B cell (primary cell): Measurements from ENCODE around the gene ROPN1B. TPM values are rescaled to one million over a fixed set of nuclear protein-coding genes. Genes with fewer than 3 reads are reported as not detected.
A peak's percentile ranks its signal among the peaks of the same experiment; 100 is the strongest.
"Not testable (repeated sequence)": the region's sequence is repeated elsewhere in the genome, so short reads cannot be mapped to it uniquely, and the experiment has no call there.

ENCODE experiments used
- ATAC-seq: fragments of 200-7000 bp; cut with Tn5 transposase; one replicate; pipeline ENCODE4 v1.10.0; 2021; ENCODE audit warnings: low read depth, mild to moderate bottlenecking, moderate number of reproducible peaks, moderate library complexity
- CTCF ChIA-PET: fragments of 350-600 bp; sonication (Branson Sonifier 250); formaldehyde crosslinking; loops from one replicate; lab custom pipeline; 2021; ENCODE audit warnings: antibody characterized with exemption, inconsistent platforms; lab: Charles Lee
- POLR2A ChIA-PET: fragments of 350-600 bp; sonication (Branson Sonifier 250); formaldehyde crosslinking; loops from one replicate; lab custom pipeline; 2021; ENCODE audit warnings: antibody characterized with exemption; lab: Charles Lee
- DNase-seq: peaks from one replicate; pipeline ENCODE4 v3.0.0; 2013
- H2AFZ ChIP-seq: 2 replicates; pipeline ENCODE4 v1.6.1; 2012; ENCODE audit warnings: mild to moderate bottlenecking, low read depth, low read length; ENCODE audit not compliant: insufficient read depth, poor library complexity, severe bottlenecking
- H3K27ac ChIP-seq, 2 donors: 1 replicate in 1 of 2; 2 replicates in 1 of 2; pipeline ENCODE4 v1.5.1; 2012 to 2013; ENCODE audit warnings: low read length in 2 of 2, mild to moderate bottlenecking in 2 of 2, moderate library complexity in 1 of 2
- H3K27me3 ChIP-seq, 4 experiments: fragments of 200-600 bp in 1 of 4; sonication (generic) in 1 of 4; replicated peaks in 1 of 4; 1 replicate in 2 of 4; 2 replicates in 2 of 4; pipeline versions ENCODE4 v1.6.1 to v1.7.0; 2013 to 2016; ENCODE audit warnings: low read length in 3 of 4, mild to moderate bottlenecking in 2 of 4, mixed read lengths in 1 of 4, moderate library complexity in 1 of 4; ENCODE audit not compliant: insufficient read depth in 4 of 4, control insufficient read depth in 3 of 4; ENCODE audit errors: control extremely low read depth in 1 of 4
- H3K36me3 ChIP-seq, 2 experiments: replicated peaks in 1 of 2; 1 replicate in 1 of 2; 2 replicates in 1 of 2; pipeline versions ENCODE4 v1.6.1 to v1.7.1; 2013; ENCODE audit warnings: low read length in 1 of 2; ENCODE audit not compliant: insufficient read depth in 2 of 2, control insufficient read depth in 1 of 2; ENCODE audit errors: control extremely low read depth in 1 of 2, extremely low read depth in 1 of 2
- H3K4me1 ChIP-seq, 2 donors: fragments of 200-600 bp in 1 of 2; sonication (generic) in 1 of 2; 1 replicate in 1 of 2; 2 replicates in 1 of 2; pipeline versions ENCODE4 v1.5.1 to v1.6.1; 2013 to 2017; ENCODE audit warnings: low read length in 2 of 2; ENCODE audit not compliant: control insufficient read depth in 2 of 2, insufficient read depth in 2 of 2
- H3K4me2 ChIP-seq: replicated peaks from 2 replicates; pipeline ENCODE3; 2012; ENCODE audit warnings: mild to moderate bottlenecking, low read depth, low read length; ENCODE audit not compliant: poor library complexity, severe bottlenecking
- H3K4me3 ChIP-seq, 5 experiments: fragments of 200-600 bp in 1 of 5; sonication (generic) in 1 of 5; 1 replicate in 3 of 5; 2 replicates in 2 of 5; pipeline versions ENCODE4 v1.5.1 to v1.7.0; 2011 to 2016; ENCODE audit warnings: low read length in 4 of 5, mild to moderate bottlenecking in 4 of 5, low read depth in 2 of 5, control low read depth in 1 of 5, moderate library complexity in 1 of 5; ENCODE audit not compliant: insufficient read depth in 1 of 5; ENCODE audit errors: control extremely low read depth in 1 of 5, extremely low read depth in 1 of 5
- H3K79me2 ChIP-seq: fragments of 200-600 bp; sonication (generic); one replicate; pipeline ENCODE4 v1.6.0; 2016; ENCODE audit warnings: low read length; ENCODE audit not compliant: control insufficient read depth, insufficient read depth
- H3K9ac ChIP-seq: fragments of 200-600 bp; sonication (generic); 2 replicates; pipeline ENCODE4 v1.6.1; 2017; ENCODE audit warnings: mild to moderate bottlenecking, low read length, moderate library complexity
- H3K9me3 ChIP-seq, 3 donors: one replicate each; pipeline versions ENCODE4 v1.6.1 to v1.7.1; 2013; ENCODE audit warnings: low read length in 2 of 3; ENCODE audit not compliant: control insufficient read depth in 2 of 3, insufficient read depth in 1 of 3; ENCODE audit errors: control extremely low read depth in 1 of 3
- H4K20me1 ChIP-seq: 2 replicates; pipeline ENCODE4 v1.6.0; 2012; ENCODE audit warnings: mild to moderate bottlenecking, low read length; ENCODE audit not compliant: insufficient read depth, control insufficient read depth, poor library complexity, severe bottlenecking
- H3K27ac Mint-ChIP-seq: one replicate; pipeline ENCODE4 v1.8.0; 2021; ENCODE audit warnings: mixed read lengths
- H3K27me3 Mint-ChIP-seq: one replicate; pipeline ENCODE4 v1.8.0; 2021; ENCODE audit warnings: mixed read lengths
- H3K4me1 Mint-ChIP-seq: one replicate; pipeline ENCODE4 v1.8.0; 2021; ENCODE audit warnings: mixed read lengths
- H3K4me3 Mint-ChIP-seq: one replicate; pipeline ENCODE4 v1.8.0; 2021; ENCODE audit warnings: mixed read lengths
- H3K9me3 Mint-ChIP-seq: one replicate; pipeline ENCODE4 v1.8.0; 2022; ENCODE audit warnings: mixed read lengths; ENCODE audit not compliant: insufficient read depth
- WGBS: methylation state at CpG from one replicate; pipeline ENCODE4 v1.1.5; 2013; ENCODE audit warnings: missing lambda C conversion rate; ENCODE audit not compliant: insufficient coverage; 5-methylcytosine and 5-hydroxymethylcytosine counted together
- intact Hi-C: fragments of 100-400 bp; cut with micrococcal nuclease; formaldehyde crosslinking; loops from one replicate; pipeline ENCODE4 v1.10.0; 2022
- polyA plus RNA-seq: library from polyadenylated mRNA; depleted of rRNA; stranded (reverse); fragments of >200 nt; gene quantifications from 2 replicates; pipeline ENCODE4 v1.2.3, GENCODE V29; 2012
- total RNA-seq, 2 donors: library from RNA; stranded (reverse); fragments of 120-200 nt in 1 of 2; gene quantifications; 1 replicate in 1 of 2; 2 replicates in 1 of 2; pipeline versions ENCODE4 v1.2.3 to v1.2.4, GENCODE V29; 2013 to 2022

Gene ROPN1B
- total and polyA plus RNA-seq, 2 donors (not counting 1 experiment from before 2014, with no cell fraction given), result not detected

DNA sequence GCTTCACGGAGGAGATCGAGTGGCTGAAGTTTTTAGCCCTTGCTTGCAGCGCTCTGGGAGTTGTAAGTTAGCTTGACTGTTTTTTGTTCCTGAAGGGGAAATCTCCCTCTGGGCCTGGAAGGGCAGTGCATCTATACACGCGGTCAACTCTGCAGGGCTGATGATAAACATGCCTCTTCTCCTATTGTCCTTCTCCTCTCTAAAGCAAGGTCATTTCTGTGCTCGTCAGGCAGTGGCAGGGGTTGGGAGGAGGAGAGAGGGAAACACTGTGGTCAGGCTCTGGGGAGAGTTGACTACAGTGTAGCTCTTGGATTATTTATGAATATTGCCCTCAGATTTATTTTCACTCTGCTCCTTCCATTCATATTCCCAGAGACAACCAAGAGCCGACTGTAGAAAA lies 8.1 kb downstream of the ROPN1B start:
- no CpG with 5 or more reads among the region's 7 CpGs for WGBS
- H3K27ac ChIP-seq, POLR2A ChIA-PET, H4K20me1 ChIP-seq, H3K27me3 ChIP-seq, intact Hi-C loops, H3K36me3 ChIP-seq, DNase-seq, H2AFZ ChIP-seq, H3K4me1 Mint-ChIP-seq, H3K9me3 ChIP-seq, ATAC-seq, H3K9ac ChIP-seq, H3K79me2 ChIP-seq, H3K4me3 Mint-ChIP-seq, H3K4me1 ChIP-seq, H3K4me2 ChIP-seq, CTCF ChIA-PET, H3K27ac Mint-ChIP-seq, H3K27me3 Mint-ChIP-seq, H3K9me3 Mint-ChIP-seq, H3K4me3 ChIP-seq: not testable (repeated sequence)

DNA sequence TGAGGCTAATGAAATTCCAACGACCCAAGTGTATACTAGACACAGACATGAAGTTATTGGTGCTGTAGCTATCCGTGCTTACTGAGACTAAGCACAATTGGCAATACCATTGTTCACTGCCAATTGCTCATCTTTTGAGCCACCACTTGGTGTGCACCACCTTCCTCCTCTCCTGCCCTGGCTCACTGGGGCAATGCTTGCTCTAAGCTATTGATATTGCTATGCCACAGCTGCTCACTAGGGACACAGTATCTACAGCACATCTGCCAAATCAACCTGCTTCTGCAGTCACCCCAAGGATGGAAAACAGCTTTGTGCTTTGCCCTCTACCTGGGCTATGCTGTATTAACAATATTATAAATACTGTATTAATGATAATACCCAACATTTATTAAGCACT lies 16.0 kb downstream of the ROPN1B start:
- H3K36me3 ChIP-seq, POLR2A ChIA-PET, intact Hi-C loops, DNase-seq, H3K9me3 ChIP-seq, H3K27ac Mint-ChIP-seq, H4K20me1 ChIP-seq, H2AFZ ChIP-seq, H3K4me3 Mint-ChIP-seq, H3K4me2 ChIP-seq, H3K4me1 Mint-ChIP-seq, H3K27ac ChIP-seq, H3K27me3 Mint-ChIP-seq, CTCF ChIA-PET, H3K4me3 ChIP-seq, H3K79me2 ChIP-seq, H3K9ac ChIP-seq, H3K27me3 ChIP-seq, H3K9me3 Mint-ChIP-seq, H3K4me1 ChIP-seq: not testable (repeated sequence)
- ATAC-seq, result peak; percentile 39
- no CpG with 5 or more reads among the region's 2 CpGs for WGBS
